HG02852 (cell line): ENCODE data around the gene ALG14.

ENCODE experiments used
- ATAC-seq: cut with Tn5 transposase; IDR thresholded peaks from one replicate; pipeline ENCODE4 v1.9.1; 2021; ENCODE audit warnings: mild to moderate bottlenecking, moderate library complexity; ENCODE audit not compliant: unreplicated experiment

The ALG14 gene

GRCh38 chr1:94986783-94987182, 86.0 kb downstream of the ALG14 start:
- ATAC-seq = no peak

GRCh38 chr1:94983171-94983739, 89.5 kb downstream of the ALG14 start:
- no peak for ATAC-seq

- ATAC-seq = no peak
Measured at GRCh38 chr1:94982398-94982797, 90.4 kb downstream of the ALG14 start.

- no peak for ATAC-seq
Measured at GRCh38 chr1:94981575-94981973, 91.2 kb downstream of the ALG14 start.

GRCh38 chr1:94980582-94981574, 91.9 kb downstream of the ALG14 start:
- no peak for ATAC-seq

- no peak for ATAC-seq
Measured at GRCh38 chr1:94979656-94980581, 92.8 kb downstream of the ALG14 start.

- no peak for ATAC-seq
Measured at GRCh38 chr1:94979131-94979530, 93.6 kb downstream of the ALG14 start.

GRCh38 chr1:94978401-94978800, 94.3 kb downstream of the ALG14 start:
- no peak for ATAC-seq

GRCh38 chr1:94976971-94977548, 95.7 kb downstream of the ALG14 start:
- no peak for ATAC-seq

GRCh38 chr1:94974824-94975223, 97.9 kb downstream of the ALG14 start:
- ATAC-seq = no peak

- no peak for ATAC-seq
Measured at GRCh38 chr1:94974241-94974640, 98.5 kb downstream of the ALG14 start.

- no peak for ATAC-seq
Measured at GRCh38 chr1:94973309-94973922, 99.3 kb downstream of the ALG14 start.

GRCh38 chr1:94971491-94971924, 101.2 kb downstream of the ALG14 start:
- ATAC-seq = no peak

- ATAC-seq = no peak
Measured at GRCh38 chr1:94970783-94971182, 102.0 kb downstream of the ALG14 start.

GRCh38 chr1:94969137-94969536, 103.6 kb downstream of the ALG14 start:
- no peak for ATAC-seq

- ATAC-seq = no peak
Measured at GRCh38 chr1:94966033-94966432, 106.7 kb downstream of the ALG14 start.

GRCh38 chr1:94963864-94964263, 108.9 kb downstream of the ALG14 start:
- no peak for ATAC-seq

- peak; percentile 96 for ATAC-seq
Measured at GRCh38 chr1:94962409-94963265, 110.1 kb downstream of the ALG14 start.

GRCh38 chr1:94961988-94962387, 110.8 kb downstream of the ALG14 start:
- no peak for ATAC-seq
